ENCODE results near the gene URAD.
"Not testable (repeated sequence)": the region's sequence is repeated elsewhere in the genome, so short reads cannot be mapped to it uniquely, and the experiment has no call there.

Gene URAD

GRCh38 chr13:27969082-27969865, 19.2 kb downstream of the URAD start, which contains the start of gene CDX2:
TSS of gene CDX2 (minus strand) at chr13:27969315. CDS start at chr13:27969006, 309 bp downstream.
- DNase-seq: no peak

- no peak for DNase-seq
Measured at GRCh38 chr13:27968316-27969081, 20.0 kb downstream of the URAD start.

GRCh38 chr13:27967736-27968315, 20.7 kb downstream of the URAD start:
- DNase-seq: no peak

- no peak for DNase-seq
Measured at GRCh38 chr13:27967203-27967735, 21.2 kb downstream of the URAD start.

DNA sequence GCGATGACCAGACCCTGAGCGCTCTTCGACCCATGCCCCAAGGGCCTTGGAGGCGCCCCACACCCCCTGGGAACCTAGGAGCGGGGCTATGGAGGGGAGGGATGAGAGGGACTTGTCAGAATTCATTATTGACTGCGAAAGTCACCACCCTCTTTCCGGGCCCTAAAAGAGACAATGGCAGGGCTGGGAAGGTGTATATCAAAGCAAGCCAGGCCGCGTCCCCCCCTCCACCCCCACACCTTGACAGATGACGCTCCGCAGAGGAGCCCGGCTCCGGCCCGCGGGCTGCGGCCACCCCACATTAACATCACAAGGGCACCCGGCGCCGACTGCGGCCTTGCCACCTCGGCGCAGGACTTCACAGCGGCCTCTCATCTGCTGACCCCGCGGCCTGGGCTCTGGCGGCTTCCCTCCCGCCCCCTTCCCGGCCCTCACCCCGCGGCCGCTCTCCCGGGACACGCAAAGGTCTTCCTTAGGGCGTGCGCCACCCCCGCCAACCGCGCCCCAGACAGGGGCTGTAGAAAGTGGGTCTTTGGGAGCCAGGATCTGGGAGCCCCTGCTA, 21.8 kb downstream of the URAD start:
- no peak for DNase-seq

DNA sequence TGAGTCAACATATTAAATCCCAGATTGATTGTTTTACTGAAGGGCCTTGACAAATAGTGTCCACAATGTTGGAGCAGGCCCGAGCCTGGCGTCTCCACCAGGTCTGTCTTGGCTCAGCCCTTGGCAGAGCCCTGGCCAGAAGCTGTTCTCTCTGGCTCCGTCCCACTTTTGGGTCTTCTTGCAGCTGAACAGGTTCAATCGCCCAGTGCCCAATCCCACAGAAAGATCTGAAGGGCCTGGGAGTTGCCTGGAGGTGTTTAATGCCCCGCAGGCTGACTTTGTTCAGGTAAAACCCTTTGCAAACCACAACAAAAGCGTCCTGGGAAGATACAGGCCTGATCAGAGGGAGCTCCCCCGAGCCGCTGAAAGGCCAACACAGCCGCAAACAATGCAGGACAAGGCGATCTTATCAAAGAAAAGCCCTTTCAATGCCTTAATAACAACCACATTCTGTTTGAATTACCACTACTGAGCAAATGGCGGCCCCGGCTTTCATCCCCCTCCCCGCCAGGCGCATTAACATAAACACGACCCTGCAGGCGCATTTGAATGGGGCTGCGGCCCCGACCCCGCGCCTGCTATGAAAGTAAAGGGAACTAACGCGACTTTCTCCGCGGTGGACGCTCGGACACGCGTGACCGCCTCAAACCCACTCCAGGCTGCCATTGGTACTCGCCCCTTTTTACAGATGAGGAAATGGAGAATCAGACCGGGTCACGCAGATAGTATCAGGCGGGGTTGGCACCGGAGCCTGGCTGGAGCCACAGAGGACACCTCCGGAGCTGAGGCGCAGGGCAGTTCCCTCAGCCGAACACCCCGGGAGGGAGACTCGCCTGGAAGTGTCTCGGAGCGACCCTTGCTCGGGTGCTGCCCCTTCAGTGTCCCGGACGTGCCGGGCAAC, 22.5 kb downstream of the URAD start:
- DNase-seq: no peak

DNA sequence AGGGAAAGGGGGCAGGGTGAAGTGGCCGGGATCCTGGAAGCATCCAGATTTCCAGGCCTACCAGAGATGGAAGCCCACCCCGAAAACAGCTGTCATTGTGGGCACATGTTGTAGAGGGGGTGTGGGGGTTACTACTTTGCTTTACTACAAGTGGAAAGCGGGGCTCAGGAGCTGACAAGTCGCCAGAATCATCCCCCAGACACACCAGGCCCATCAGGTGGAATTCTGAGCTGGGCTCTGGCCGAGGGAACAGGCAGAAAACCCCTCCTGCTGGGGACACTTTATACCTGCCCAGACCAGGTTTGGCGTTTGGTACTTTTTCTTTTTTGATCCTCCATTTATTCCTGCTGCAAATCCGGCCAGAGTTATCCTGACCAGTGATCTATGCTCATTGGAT, 23.2 kb downstream of the URAD start:
- DNase-seq: no peak

- DNase-seq: no peak
Measured at GRCh38 chr13:27964741-27965323, 23.7 kb downstream of the URAD start.

GRCh38 chr13:27964206-27964605, 24.3 kb downstream of the URAD start:
- DNase-seq: not testable (repeated sequence)

DNA sequence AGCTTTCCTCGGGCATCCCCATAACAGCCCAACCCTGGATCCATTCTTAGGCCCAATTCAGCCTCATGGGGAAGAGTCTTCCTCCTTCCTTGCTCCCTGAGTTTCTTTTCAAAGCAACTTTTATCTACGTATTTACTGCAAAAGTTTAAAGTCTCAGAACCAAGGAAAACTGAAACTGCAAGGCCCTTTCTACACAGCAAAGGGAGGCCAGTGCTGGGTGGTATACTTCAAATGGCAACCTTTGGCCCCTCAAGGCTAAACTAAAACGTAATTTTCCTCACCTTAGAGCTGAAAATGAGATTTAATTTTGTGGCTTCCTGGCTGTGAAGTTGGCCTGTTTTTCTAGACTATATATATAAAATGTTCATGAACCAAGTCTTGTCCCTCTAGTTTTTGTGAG, 25.0 kb downstream of the URAD start:
- DNase-seq: no peak

DNA sequence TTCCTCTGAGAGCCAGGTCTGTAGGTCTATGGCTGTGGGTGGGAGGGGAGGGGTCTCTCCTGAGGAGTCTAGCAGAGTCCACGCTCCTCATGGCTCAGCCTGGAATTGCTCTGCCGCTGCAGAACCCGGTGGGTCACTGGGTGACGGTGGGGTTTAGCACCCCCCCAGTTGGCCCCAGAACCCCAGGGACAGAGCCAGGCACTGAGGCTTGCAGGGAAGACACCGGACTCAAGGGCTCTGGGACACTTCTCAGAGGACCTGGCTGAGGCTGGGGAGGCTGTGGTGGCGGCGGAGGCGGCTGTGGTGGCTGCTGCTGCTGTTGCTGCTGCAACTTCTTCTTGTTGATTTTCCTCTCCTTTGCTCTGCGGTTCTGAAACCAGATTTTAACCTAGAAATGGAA, 25.5 kb downstream of the URAD start:
- no peak for DNase-seq

DNA sequence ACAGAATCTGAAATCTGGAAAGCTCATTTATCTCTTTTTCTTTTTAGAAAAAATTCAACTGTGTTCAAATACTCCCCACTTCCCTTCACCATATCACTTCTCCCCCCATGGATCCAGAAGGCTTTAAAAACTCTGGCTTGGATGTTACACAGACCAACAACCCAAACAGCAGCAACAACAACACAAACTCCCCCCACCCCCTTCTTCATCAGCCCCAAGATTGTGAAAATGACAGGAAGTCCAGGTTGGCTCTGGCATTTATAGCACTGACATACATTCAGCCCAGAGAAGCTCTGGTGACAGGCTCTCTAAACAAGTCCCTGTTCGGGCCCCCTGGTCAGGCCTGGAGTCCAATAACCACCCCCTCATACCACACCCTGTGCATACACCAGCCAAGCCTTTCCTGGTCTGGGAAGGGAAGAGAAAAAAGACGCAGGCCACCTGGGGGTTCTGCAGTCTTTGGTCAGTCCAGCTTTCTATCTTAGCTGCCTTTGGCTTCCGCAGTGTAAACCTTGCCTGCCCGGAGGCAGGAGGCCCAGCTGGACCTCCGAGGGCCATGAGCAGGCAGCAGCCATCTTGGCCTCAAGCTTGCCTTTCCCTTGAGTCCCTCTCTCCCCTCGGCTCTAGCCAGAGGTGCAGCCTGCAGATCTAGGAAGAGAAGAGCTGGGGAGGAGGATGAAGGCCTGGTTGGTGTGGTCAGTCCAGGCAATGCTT, 26.2 kb downstream of the URAD start:
- no peak for DNase-seq

GRCh38 chr13:27961227-27962085, 27.0 kb downstream of the URAD start:
- DNase-seq: no peak

DNA sequence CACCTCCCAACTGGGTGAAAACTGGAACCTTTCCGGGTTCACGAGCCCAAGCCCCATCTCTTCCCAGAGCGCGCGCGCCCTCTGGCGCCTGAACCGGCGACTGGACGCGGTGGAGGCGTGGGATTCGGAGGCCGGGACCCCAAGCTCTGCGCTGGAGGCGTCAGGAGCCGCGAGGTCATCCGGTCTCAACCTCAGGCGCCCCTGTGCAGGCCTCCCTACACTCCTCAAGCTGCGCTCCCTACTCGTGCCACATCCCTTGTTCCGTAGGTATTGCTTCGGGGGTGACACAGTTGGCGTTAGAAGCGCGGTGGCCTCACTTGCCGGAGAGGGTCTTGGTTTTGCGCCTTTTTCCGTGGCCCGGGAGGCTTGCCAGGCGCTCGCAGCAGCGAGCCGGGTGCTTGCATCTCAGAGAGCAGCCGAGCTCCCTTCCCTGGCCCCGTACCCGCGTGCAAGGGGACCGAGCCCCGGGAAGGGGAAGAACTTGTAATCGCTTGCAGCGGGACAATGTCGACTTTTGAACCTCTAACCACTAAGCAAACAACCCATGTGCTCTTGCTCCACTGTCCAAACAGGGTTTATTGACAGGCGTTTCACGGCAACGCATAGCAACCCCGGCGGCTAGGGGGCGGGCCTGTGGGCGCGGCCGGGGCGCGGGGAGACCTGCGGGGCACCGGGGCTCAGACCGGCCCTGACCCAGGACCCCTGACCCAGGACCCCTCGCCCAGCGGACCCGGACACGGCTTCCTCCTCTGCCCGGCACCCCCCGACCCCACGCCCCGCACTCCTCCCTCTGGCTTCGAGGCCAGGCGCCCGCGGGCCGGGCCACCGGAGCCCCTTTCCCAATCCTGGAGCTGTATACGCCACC, 27.9 kb downstream of the URAD start:
- DNase-seq: peak; percentile 12

- no peak for DNase-seq
Measured at GRCh38 chr13:27959976-27960361, 28.5 kb downstream of the URAD start.

DNA sequence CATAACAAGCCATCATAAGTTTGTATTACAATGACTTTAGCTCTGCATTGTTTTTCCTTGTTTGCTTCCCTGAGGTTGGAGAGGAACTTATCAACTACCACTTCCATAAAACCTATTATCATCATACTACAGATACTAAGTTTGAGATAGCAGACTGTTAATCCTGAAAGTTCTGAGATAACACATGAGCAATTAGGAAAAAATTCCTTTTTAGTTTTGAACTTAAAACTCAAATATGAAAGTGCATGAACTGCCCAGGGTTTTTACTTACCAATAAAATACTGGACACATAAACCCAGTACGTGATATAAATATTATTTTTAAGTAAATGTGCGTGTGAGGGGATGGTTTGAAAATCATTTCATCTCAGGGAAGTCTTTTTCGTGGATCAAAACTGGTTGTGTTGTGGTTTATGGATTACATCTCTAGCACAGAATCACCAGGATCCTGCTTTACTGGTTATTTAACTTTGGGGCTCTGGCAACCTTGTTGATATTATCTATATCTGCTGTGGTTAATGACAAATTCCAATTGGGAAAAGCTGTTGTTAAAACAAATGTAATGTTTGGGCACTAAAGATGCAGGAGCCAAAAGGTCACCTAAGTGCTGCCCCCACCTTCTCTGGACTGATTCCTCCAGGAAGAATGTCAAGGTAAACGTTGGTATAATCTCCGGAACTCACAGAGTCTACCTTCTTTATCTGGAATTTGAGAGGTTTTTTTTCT, 31.8 kb downstream of the URAD start:
- DNase-seq: no peak

GRCh38 chr13:27955014-27955591, 33.4 kb downstream of the URAD start:
- DNase-seq: no peak

DNA sequence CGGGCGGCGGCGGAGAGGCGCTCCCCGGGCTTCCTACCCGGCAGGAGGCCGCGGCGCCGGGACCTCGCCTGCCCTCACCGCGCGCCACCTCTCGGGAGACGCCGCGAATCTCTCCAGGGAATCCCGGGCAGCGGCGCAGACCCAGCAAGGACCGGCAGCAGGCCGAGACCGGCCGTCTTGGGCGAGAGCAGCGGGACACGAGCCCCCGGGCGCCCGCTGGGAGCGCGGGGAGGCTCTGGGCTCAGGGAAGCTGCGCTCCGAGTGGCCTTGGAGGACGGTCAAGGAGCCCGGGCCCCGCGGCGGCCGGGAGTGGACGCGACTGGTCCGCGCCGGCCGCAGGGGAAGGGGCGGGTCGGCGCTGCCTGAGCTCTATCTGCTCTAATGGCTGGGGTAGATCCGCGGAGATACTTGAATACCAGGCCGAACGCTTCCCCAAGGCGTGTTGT, 34.1 kb downstream of the URAD start:
- no peak for DNase-seq

Data from kidney glomerular epithelial cell (primary cell).